H1 (cell line): Measurements from ENCODE around the gene AMHR2. TPM values are rescaled to one million over a fixed set of nuclear protein-coding genes. Genes with fewer than 3 reads are reported as not detected.

ENCODE experiments used
- CTCF ChIA-PET: fragments of 300-600 bp; sonication (Branson Sonifier 250); formaldehyde crosslinking; loops from one replicate; lab custom pipeline; 2021; ENCODE audit not compliant: partially characterized antibody; lab: Charles Lee
- POLR2A ChIA-PET: fragments of 300-600 bp; sonication (Branson Sonifier 250); formaldehyde crosslinking; loops from one replicate; lab custom pipeline; 2021; ENCODE audit warnings: inconsistent platforms; ENCODE audit not compliant: partially characterized antibody; lab: Charles Lee
- DNase-seq, 2 experiments: peaks; one replicate each; pipeline versions ENCODE4 v3.0.0 to v3.0.0-alpha.2; 2010 to 2022; ENCODE audit warnings: low spot score in 2 of 2, low read depth in 1 of 2, mixed read lengths in 1 of 2
- FAIRE-seq: peaks from 2 replicates; lab custom pipeline; 2011; peaks lifted over from hg19 to GRCh38; lab: Jason Lieb, UNC
- H2AFZ ChIP-seq: 2 replicates; pipeline ENCODE4 v1.8.1; 2012; ENCODE audit warnings: low read length, inconsistent platforms
- H2AK5ac ChIP-seq: 2 replicates; pipeline ENCODE4 v1.6.1; 2013; ENCODE audit warnings: low read depth, low read length
- H2BK120ac ChIP-seq: replicated peaks from 2 replicates; pipeline ENCODE3; 2013; ENCODE audit warnings: low read depth, low read length, inconsistent platforms
- H2BK12ac ChIP-seq: 2 replicates; pipeline ENCODE4 v1.6.1; 2013; ENCODE audit warnings: low read depth, low read length
- H2BK15ac ChIP-seq: 2 replicates; pipeline ENCODE4 v1.6.1; 2013; ENCODE audit warnings: low read length
- H2BK20ac ChIP-seq: 2 replicates; pipeline ENCODE4 v1.6.1; 2013; ENCODE audit warnings: low read length
- H2BK5ac ChIP-seq: 2 replicates; pipeline ENCODE4 v1.6.1; 2013; ENCODE audit warnings: low read depth, low read length
- H3K14ac ChIP-seq: 2 replicates; pipeline ENCODE4 v1.6.1; 2013; ENCODE audit warnings: inconsistent platforms; ENCODE audit not compliant: insufficient read length
- H3K18ac ChIP-seq: 2 replicates; pipeline ENCODE4 v1.6.1; 2013; ENCODE audit warnings: low read length; ENCODE audit errors: extremely low read depth
- H3K23ac ChIP-seq: 2 replicates; pipeline ENCODE4 v1.6.1; 2013; ENCODE audit warnings: inconsistent platforms; ENCODE audit not compliant: insufficient read length
- H3K23me2 ChIP-seq: 2 replicates; pipeline ENCODE4 v1.6.1; 2013; ENCODE audit warnings: low read depth, low read length
- H3K27ac ChIP-seq: 2 replicates; pipeline ENCODE4 v1.6.1; 2011; ENCODE audit warnings: low read depth, low read length, inconsistent platforms
- H3K27me3 ChIP-seq, 4 experiments: replicated peaks in 1 of 4; 1 replicate in 1 of 4; 2 replicates in 3 of 4; pipeline versions ENCODE4 v1.6.1 to v1.8.1; 2011 to 2013; ENCODE audit warnings: low read length in 3 of 4, mild to moderate bottlenecking in 3 of 4, inconsistent platforms in 2 of 4, mixed read lengths in 2 of 4, moderate library complexity in 1 of 4; ENCODE audit not compliant: control insufficient read depth in 3 of 4, insufficient read depth in 3 of 4; ENCODE audit errors: extremely low read depth in 1 of 4
- H3K36me3 ChIP-seq, 4 experiments: 2 replicates each; pipeline versions ENCODE4 v1.6.1 to v1.8.1; 2011 to 2013; ENCODE audit warnings: mild to moderate bottlenecking in 4 of 4, low read length in 3 of 4, moderate library complexity in 2 of 4, control low read depth in 1 of 4, inconsistent platforms in 1 of 4; ENCODE audit not compliant: insufficient read depth in 4 of 4, control insufficient read depth in 2 of 4
- H3K4ac ChIP-seq: replicated peaks from 2 replicates; pipeline ENCODE3; 2013; ENCODE audit warnings: low read length, low read depth, mixed read lengths, inconsistent platforms; ENCODE audit not compliant: insufficient read length
- H3K4me1 ChIP-seq, 4 experiments: replicated peaks in 1 of 4; 1 replicate in 1 of 4; 2 replicates in 3 of 4; pipeline versions ENCODE4 v1.6.1 to v1.8.1; 2011 to 2013; ENCODE audit warnings: low read length in 3 of 4, inconsistent platforms in 2 of 4, mixed read lengths in 1 of 4; ENCODE audit not compliant: insufficient read depth in 4 of 4, control insufficient read depth in 3 of 4
- H3K4me2 ChIP-seq, 2 experiments: 2 replicates each; pipeline versions ENCODE4 v1.6.1 to v1.8.1; 2011 to 2013; ENCODE audit warnings: low read depth in 2 of 2, low read length in 2 of 2, control low read depth in 1 of 2, inconsistent platforms in 1 of 2, mild to moderate bottlenecking in 1 of 2; ENCODE audit not compliant: insufficient read depth in 1 of 2
- H3K4me3 ChIP-seq, 4 experiments: fragments of 200-600, 300-600 bp in 1 of 4; sonication (generic), shearing (Covaris generic), sonication (Bioruptor Twin) in 1 of 4; 2 replicates each; pipeline versions ENCODE4 v1.5.1 to v1.8.1; 2011 to 2016; ENCODE audit warnings: low read length in 4 of 4, low read depth in 3 of 4, control low read depth in 2 of 4, inconsistent platforms in 2 of 4, mild to moderate bottlenecking in 2 of 4, mixed read lengths in 1 of 4, moderate library complexity in 1 of 4; ENCODE audit not compliant: insufficient read depth in 2 of 4; ENCODE audit errors: extremely low read depth in 1 of 4
- H3K56ac ChIP-seq: replicated peaks from 2 replicates; pipeline ENCODE3; 2013; ENCODE audit warnings: low read depth, mild to moderate bottlenecking, mixed read lengths, low read length, inconsistent platforms; ENCODE audit not compliant: insufficient read length
- H3K79me1 ChIP-seq: 2 replicates; pipeline ENCODE4 v1.6.1; 2013; ENCODE audit warnings: low read depth, low read length, control low read depth
- H3K79me2 ChIP-seq, 2 experiments: 2 replicates each; pipeline versions ENCODE4 v1.6.1 to v1.8.1; 2012 to 2013; ENCODE audit warnings: low read length in 2 of 2, mild to moderate bottlenecking in 2 of 2, inconsistent platforms in 1 of 2; ENCODE audit not compliant: insufficient read depth in 2 of 2, control insufficient read depth in 1 of 2
- H3K9ac ChIP-seq, 4 experiments: replicated peaks in 1 of 4; 1 replicate in 1 of 4; 2 replicates in 3 of 4; pipeline versions ENCODE4 v1.6.1 to v1.8.1; 2011 to 2013; ENCODE audit warnings: low read depth in 3 of 4, low read length in 3 of 4, control low read depth in 2 of 4, mild to moderate bottlenecking in 2 of 4, moderate library complexity in 2 of 4, inconsistent platforms in 1 of 4; ENCODE audit errors: extremely low read depth in 1 of 4
- H3K9me3 ChIP-seq, 2 experiments: 2 replicates each; pipeline versions ENCODE4 v1.6.1 to v1.8.1; 2012 to 2013; ENCODE audit warnings: mild to moderate bottlenecking in 2 of 2, moderate library complexity in 2 of 2, control low read depth in 1 of 2, inconsistent platforms in 1 of 2, low read depth in 1 of 2, low read length in 1 of 2, mixed read lengths in 1 of 2; ENCODE audit not compliant: insufficient read depth in 2 of 2
- H4K20me1 ChIP-seq, 2 experiments: replicated peaks in 1 of 2; 2 replicates each; pipeline versions ENCODE3 to v1.8.1; 2011 to 2013; ENCODE audit warnings: inconsistent platforms in 2 of 2, low read length in 2 of 2, mild to moderate bottlenecking in 1 of 2; ENCODE audit not compliant: insufficient read depth in 2 of 2, control insufficient read depth in 1 of 2
- H4K5ac ChIP-seq: 2 replicates; pipeline ENCODE4 v1.6.1; 2013; ENCODE audit warnings: low read length, low read depth, mixed read lengths, inconsistent platforms; ENCODE audit not compliant: insufficient read length
- H4K8ac ChIP-seq: 2 replicates; pipeline ENCODE4 v1.8.0; 2013; ENCODE audit warnings: mild to moderate bottlenecking, moderate library complexity, low read length, inconsistent platforms; ENCODE audit not compliant: insufficient read depth; ENCODE audit errors: extremely low read depth
- H4K91ac ChIP-seq: replicated peaks from 2 replicates; pipeline ENCODE3; 2013; ENCODE audit warnings: low read length, mixed read lengths, inconsistent platforms; ENCODE audit not compliant: insufficient read length
- BCL11A ChIP-seq, 2 experiments: IDR thresholded peaks; one replicate each; pipeline ENCODE4 v1.6.1; 2011; ENCODE audit warnings: low read depth in 2 of 2, low read length in 2 of 2, mild to moderate bottlenecking in 2 of 2
- POLR2A ChIP-seq, 2 experiments: IDR thresholded peaks; 1 replicate in 1 of 2; 2 replicates in 1 of 2; pipeline ENCODE4 v1.6.1; 2011; ENCODE audit warnings: low read depth in 2 of 2, low read length in 2 of 2, mild to moderate bottlenecking in 2 of 2; ENCODE audit errors: control extremely low read depth in 1 of 2
- POLR2AphosphoS5 ChIP-seq: IDR thresholded peaks from 2 replicates; pipeline ENCODE4 v1.6.1; 2011; ENCODE audit warnings: low read depth, low read length
- WGBS, 2 experiments: shearing (Covaris generic) in 1 of 2; methylation state at CpG; one replicate each; pipeline versions ENCODE4 v1.1.6 to v1.1.7; 2013 to 2015; ENCODE audit warnings: low lambda C conversion rate in 2 of 2, mixed read lengths in 2 of 2, inconsistent platforms in 1 of 2, low coverage in 1 of 2, missing lambda C conversion rate in 1 of 2; ENCODE audit not compliant: insufficient replicate concordance in 2 of 2, insufficient coverage in 1 of 2, insufficient read length in 1 of 2; ENCODE audit errors: extremely low coverage in 1 of 2, missing lambda C conversion rate in 1 of 2; 5-methylcytosine and 5-hydroxymethylcytosine counted together
- polyA plus RNA-seq, 7 experiments: library from polyadenylated mRNA; depleted of rRNA in 3 of 7; stranded (reverse) in 5 of 7; unstranded in 2 of 7; fragments of >200 nt in 5 of 7; fragments of 200-250 nt in 2 of 7; gene quantifications; 1 replicate in 5 of 7; 2 replicates in 1 of 7; 4 replicates in 1 of 7; pipeline versions ENCODE4 v1.2.1 to v1.2.3, GENCODE V29; 2011 to 2013; ENCODE audit warnings: missing spikeins in 2 of 7, mixed read lengths in 2 of 7
- total RNA-seq: library from RNA; stranded (reverse); fragmentation: NEBNext Ultra II Directional; extraction: Animal tissue kit (Norgen Biotek cat#: 25700); gene quantifications from 2 replicates; pipeline ENCODE4 v1.2.1, GENCODE V29; 2021

AMHR2 gene
- total and polyA plus RNA-seq, 2 of the 8 experiments (the other 6 are each of a cell fraction or from before 2014, with no cell fraction given), result 0.29 to 0.35 TPM

- Histone ChIP-seq H3K23me2 (peaks cover 7% of the 10 kb centered on the region), H4K5ac (no peak overlapping the region), H3K9ac (no peak overlapping the region), H3K4me2 (no peak overlapping the region), H3K14ac (no peak overlapping the region), H2BK12ac (no peak overlapping the region), H3K23ac (no peak overlapping the region), H3K27me3 (no peaks in the 10 kb centered on the region), H3K36me3 (peaks cover 68 to 86% (median 77%) of the 10 kb centered on the region in 4 experiments), H3K27ac (no peak overlapping the region), H2AK5ac (no peak overlapping the region), H3K56ac (no peak overlapping the region), H4K20me1 (peaks cover 38 to 44% of the 10 kb centered on the region in 2 experiments), H2AFZ (no peak overlapping the region), H4K91ac (no peak overlapping the region), H2BK20ac (no peak overlapping the region), H3K79me1 (peaks cover 7% of the 10 kb centered on the region; the same call in 1 of the 2 replicates), H3K4me1 (peaks cover 0 to 8% (median 5%) of the 10 kb centered on the region in 4 experiments; a peak in 4 of 7 replicates), H3K4ac (no peak overlapping the region), H4K8ac (no peak overlapping the region), H2BK120ac (no peak overlapping the region), H3K79me2 (peaks cover 29 to 92% of the 10 kb centered on the region in 2 experiments), H3K9me3 (no peaks in the 10 kb centered on the region), H2BK5ac (no peak overlapping the region), H3K4me3 (no peak overlapping the region), H3K18ac (no peak overlapping the region), H2BK15ac (no peak overlapping the region)
- ChIA-PET POLR2A (interaction anchor here (0.7 to 57.6 kb wide), 13 partner anchors 9 to 243 kb away, joined by 3 to 3397 read pairs (median 4); partner anchors contain the start of genes MAP3K12, NPFF, SP1 and TARBP2), CTCF (interaction anchor here (0.5 to 1.2 kb wide), 5 partner anchors 14 to 190 kb away, joined by 3 to 4 read pairs (median 3); no protein-coding TSS in a partner anchor)
- FAIRE-seq (no peak), DNase-seq (no peak)
- peak in 1 of 2 experiments; percentile 38; a peak in 2 of 3 replicates for TF ChIP-seq POLR2A (IDR thresholded peaks at IDR 0.05; ENCODE audit: control extremely low read depth in 1 of 2, low read depth in 2 of 2, low read length in 2 of 2)
- TF ChIP-seq BCL11A (IDR thresholded peaks at IDR 0.05; ENCODE audit: low read depth in 2 of 2, low read length in 2 of 2), result no peak
- TF ChIP-seq POLR2AphosphoS5, result peak; percentile 76
- WGBS, 2 experiments, result 81% methylated on average over 6 of the region's 6 CpGs; no CpG with 5 or more reads in 1 of the 2 experiments
These were observed 33.2 kb downstream of the AMHR2 start for GRCh38 chr12:53456654-53457366.
